KOPT-K1 (cell line): ENCODE results near the gene HCFC1.

Experiments used
- H3K27ac ChIP-seq: fragments of 200-600 bp; sonication (generic); 2 replicates; pipeline ENCODE4 v1.5.1; 2016; ENCODE audit warnings: antibody characterized with exemption, mild to moderate bottlenecking, low read depth, low read length; ENCODE audit not compliant: poor library complexity, severe bottlenecking
- H3K36me3 ChIP-seq: fragments of 200-600 bp; sonication (generic); 2 replicates; pipeline ENCODE4 v1.5.1; 2017; ENCODE audit warnings: antibody characterized with exemption, mild to moderate bottlenecking, low read length, moderate library complexity; ENCODE audit not compliant: insufficient read depth
- H3K9me3 ChIP-seq: fragments of 200-600 bp; sonication (generic); 2 replicates; pipeline ENCODE4 v1.5.1; 2017; ENCODE audit warnings: antibody characterized with exemption, low read length, mild to moderate bottlenecking; ENCODE audit not compliant: insufficient read depth, poor library complexity, severe bottlenecking

The HCFC1 gene

DNA sequence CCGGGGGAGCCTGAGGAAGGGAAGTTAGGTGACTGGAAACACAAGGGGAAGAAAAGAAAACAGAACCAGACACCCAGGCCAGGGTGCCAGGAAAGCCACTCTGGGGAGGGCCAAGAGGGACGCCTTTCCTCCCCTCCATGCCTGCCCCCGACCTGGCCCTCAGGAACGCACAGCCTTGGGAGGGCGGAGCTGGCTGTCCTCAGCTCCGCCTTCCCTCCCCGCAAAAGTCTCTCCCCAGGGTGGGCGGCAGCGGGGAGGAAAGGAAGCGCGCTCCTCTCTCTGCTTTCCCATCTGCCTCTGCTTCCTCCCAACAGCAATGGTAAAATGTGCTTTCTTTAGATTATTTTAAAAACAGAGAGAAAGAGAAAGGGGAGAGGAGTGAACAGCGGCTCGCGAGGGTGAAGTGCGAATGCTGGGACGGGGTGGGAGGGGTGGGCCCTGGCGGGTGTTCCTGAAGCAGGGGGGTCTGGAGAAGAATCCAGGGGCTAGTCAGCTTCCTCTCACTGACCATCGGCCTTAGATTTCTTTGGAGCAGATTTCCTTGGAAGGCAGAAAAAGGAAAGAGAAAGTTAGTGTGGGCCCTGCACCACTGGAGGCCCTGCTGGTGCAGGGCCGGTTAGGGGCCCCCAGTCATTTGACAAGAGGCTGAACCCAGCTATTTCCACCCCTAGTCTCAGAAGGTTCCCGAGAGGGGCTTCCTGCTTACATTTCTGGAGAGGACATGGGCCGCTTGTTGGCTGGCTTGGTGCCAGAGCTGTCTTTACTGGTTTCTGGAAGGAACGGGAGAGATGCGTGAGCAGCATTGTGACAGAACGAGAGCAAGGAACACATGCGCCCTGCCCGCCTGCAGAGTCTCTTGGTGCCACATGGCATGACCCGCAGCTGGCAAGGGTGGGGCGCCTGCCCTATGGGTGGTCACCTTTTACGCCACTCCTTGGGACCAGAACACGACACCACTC is 22.5 kb downstream of the HCFC1 start:
- Histone ChIP-seq H3K27ac (peak overlapping the region; percentile 61), H3K36me3 (peaks cover 80% of the 10 kb centered on the region)

DNA sequence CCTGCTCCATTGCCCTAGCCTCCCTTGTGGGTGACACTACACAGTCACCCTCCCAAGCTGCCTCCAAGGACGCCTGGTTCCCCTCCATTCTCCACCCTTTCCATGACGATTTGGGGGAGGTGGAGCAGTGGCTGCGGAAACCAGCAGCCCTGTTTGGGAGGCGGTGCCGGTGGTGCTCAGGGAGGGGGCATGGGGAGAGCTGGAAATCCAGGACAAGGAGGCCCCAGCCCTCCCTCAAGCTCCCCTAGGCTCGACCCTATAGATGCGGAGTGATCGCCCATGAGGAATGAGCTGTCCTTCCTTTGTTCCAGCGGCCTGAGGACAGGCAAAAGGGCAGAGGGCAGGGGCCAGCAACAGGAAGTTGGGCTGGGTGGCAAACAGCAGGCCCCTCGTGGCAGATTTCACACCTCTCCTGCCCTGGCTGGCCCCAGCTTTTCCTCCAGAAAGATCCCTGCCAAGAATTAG is 23.6 kb downstream of the HCFC1 start:
- H3K36me3 ChIP-seq, result peaks cover 69% of the 10 kb centered on the region
- H3K9me3 ChIP-seq, result no peaks in the 10 kb centered on the region
- peak overlapping the region; percentile 61 for H3K27ac ChIP-seq

More for the DNA sequence above, 22.5 kb downstream of the HCFC1 start:
- no peaks in the 10 kb centered on the region for H3K9me3 ChIP-seq

DNA sequence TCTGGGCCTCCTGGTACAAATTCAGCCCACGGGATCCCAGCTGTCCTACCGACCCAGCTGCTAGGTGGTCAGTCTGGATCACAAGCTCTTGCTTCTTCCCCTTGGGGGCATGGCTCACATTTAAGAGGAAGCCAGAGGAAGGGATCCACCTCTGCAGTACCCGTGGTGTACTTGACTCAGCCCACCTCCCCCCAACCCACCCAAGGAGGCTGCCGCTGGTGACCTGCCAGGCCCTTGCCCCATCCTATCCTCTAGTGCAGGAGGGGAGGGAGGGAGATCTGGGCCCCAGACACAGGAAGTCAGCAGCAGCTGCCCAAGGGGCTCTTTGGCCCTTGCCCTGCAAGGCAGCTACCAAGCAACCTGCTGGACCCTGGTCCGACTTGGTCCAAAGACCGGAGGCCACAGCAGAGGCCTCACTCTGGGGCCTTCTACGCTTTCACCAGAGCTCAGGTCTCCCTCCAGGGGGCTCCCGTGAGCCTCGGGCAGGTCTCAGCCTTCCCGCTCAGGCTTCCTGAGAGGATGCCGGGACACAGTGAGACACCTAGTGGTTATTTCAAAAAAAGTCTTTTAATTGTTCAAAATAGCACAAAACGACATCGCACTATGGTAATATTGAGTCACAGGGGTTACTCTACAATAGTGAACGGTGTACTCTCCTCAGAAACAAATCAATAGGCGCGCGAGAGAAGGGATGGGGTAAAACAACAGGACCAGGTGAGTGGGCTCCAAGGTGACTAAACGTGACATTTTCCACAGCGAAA is 24.4 kb downstream of the HCFC1 start:
- H3K9me3 ChIP-seq, result no peaks in the 10 kb centered on the region
- peak overlapping the region; percentile 61 for H3K27ac ChIP-seq

DNA sequence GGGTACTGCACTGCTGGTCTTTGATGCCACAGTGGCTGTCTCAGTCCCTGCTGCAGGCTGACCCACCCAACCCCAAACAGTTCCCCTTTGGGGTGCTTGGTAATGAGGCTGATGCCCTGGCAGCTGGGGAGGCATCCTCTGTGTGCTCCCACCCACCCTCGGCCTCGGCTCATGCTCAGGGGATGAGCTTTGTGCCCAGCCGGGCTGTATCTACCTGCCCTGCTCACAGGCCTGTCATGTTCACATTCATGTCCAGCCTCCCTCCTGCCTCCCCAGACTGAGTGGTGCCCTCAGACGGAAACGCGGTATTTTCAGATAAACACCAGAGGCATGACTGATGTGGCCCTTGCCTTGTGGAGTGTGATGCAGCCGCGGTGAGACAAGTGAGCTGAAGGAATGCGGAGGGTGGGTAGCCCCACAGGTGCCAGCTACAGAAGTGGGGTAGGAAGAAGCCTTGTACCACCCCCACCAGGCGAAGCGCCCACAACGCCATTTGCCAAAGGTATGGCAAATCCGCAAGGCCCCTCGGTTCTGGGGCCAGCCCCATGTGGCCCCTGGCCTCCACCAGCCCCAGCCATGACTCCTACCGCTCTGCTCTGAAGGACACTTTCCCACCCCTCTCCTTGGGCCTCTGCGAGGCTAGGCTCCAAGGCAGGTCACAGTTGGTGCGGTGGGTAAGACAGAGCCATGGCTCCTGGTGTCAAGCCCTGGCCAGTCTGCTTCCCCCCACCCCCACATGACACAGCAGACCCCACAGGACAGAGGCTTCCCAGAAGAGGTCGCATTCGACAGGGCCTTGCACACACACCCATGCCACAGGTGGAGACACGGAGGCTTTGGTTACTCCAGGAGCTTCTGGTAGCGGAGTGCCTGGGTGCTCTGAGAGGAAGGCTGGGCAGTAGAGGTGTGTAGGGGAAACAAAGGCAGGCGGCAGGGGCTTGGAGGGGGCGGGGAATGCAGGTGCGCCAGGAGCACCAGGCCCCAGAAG is 25.4 kb downstream of the HCFC1 start:
- no peaks in the 10 kb centered on the region for H3K9me3 ChIP-seq
- peaks cover 52% of the 10 kb centered on the region for H3K36me3 ChIP-seq
- peak overlapping the region; percentile 6 for H3K27ac ChIP-seq

More for the DNA sequence above, 24.4 kb downstream of the HCFC1 start:
- H3K36me3 ChIP-seq, result peaks cover 61% of the 10 kb centered on the region

DNA sequence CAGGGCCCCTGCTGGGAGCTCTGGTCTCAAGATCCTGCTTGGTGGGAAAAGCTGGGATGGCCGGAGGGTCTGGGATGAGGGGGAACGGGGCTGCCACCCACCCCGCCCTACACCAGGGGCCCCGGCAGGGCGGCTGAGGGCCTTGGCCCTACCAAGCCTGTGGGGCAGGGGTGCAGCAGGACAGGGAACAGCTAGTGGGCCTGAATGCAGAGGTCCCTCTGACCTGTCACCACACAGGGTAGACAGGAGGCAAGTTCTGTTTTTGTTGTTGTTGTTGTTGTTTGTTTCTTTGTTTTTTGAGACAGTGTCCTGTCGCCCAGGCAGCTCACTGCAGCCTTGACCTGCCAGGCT is 26.8 kb downstream of the HCFC1 start:
- no peaks in the 10 kb centered on the region for H3K9me3 ChIP-seq
- peaks cover 37% of the 10 kb centered on the region; the same call in 1 of the 2 replicates for H3K36me3 ChIP-seq
- H3K27ac ChIP-seq, result peak overlapping the region; percentile 69

DNA sequence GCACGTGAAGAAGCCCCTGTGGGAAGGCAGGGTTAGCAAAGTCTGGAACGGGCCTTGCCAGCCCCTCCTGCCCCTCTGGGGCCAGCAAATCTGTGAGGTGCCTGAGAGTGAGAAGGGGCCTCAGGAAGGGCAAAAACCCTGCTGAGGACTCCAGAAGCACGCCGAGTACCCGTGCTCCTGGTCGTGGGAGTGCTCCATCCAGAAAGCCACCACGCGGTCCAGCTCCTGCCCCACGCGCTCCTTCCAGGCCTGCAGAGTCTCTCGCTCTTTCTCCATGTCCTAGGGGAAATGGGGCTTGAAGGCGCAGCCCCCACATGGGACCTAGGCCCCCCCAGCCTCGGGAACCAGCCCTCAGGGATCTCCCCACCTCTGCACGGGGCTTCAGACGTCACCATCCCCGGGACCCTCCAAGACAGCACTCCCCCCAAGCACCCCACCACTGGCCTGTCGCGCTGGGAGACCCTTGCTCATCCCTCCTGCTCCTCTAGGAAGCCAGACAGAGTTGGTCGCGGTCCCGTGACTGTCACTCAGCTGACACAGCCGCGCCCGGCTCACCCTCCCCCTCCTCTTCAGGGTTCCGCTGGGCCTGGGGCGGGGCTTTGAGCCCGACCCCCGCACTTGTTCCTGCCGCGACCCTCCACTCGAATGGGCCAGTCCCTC is 27.3 kb downstream of the HCFC1 start, which contains the start of gene RENBP:
TSS of gene RENBP (minus strand) at position 504 of the 660 bp plus-strand sequence. CDS start at position 471, 33 bp downstream.
- Histone ChIP-seq H3K36me3 (peaks cover 32% of the 10 kb centered on the region; the same call in 1 of the 2 replicates), H3K27ac (peak within 1 kb of the TSS; percentile 69), H3K9me3 (no peaks in the 10 kb centered on the region)

DNA sequence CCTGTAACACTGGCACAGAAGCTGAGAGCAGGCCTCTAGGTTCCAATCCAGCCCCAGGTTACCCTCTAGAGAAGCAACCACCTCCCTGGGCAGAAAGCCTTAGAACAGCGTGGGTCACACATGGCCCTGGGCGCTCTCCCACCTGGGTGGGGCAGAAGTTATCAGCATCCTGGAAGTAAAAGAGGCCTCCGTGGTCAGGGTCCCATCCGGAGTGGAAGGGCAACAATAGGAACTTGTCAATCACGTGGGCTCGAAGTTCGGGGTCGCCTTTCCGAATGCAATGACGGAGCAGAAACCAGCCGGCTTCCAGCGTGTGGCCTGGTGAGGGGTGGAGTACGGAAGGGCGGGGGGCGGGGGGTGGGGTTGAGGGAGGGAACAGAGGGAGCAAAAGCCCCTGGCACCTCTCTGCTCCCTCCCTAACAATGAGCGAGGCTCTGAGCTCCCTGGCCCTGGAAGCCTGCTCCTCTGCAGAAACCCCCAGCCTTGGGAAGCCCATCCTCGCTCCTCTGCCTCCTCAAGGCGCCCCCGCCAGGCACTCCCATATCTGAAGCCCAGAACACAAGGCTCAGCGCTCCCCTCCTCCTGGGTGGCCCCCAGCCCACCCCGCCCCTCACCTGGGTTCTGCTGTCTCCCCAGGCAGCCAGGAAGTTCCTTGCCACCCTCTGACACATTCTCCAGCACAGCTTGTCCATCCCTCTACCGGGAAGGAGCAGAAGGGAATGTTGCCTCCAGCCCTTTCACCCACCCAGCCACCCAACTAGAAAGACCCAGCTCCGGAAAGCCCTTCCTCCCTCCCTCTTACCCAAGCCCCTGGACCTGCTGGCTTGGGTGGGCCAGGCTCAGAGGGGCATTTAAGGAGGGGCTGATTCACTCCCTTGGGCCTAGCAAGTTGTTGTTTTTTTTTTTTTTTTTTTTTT is 30.0 kb downstream of the HCFC1 start:
- Histone ChIP-seq H3K27ac (peak overlapping the region; percentile 67), H3K36me3 (peaks cover 9% of the 10 kb centered on the region; the same call in 1 of the 2 replicates), H3K9me3 (no peaks in the 10 kb centered on the region)

DNA sequence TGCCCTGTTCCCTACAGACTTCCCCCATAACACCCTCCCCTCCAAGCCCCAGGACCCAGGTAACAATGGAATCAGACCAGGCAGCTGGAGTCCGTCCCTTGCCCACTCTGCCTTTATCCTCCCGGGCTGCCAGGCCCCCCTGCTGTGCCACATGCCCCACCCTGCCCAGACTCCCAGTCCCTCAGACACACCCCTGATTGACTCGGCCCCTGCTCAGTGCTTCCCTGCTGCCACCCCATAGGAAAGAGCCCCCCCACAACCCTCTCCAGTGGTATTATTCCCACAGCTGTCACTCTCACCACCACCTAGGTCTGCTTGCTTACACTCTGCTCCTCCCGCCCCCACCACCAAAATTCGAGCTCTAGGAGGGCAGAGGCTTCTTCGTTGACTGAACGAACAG is 32.0 kb downstream of the HCFC1 start:
- no peaks in the 10 kb centered on the region for H3K9me3 ChIP-seq
- H3K27ac ChIP-seq, result peak overlapping the region; percentile 42
- H3K36me3 ChIP-seq, result no peaks in the 10 kb centered on the region

DNA sequence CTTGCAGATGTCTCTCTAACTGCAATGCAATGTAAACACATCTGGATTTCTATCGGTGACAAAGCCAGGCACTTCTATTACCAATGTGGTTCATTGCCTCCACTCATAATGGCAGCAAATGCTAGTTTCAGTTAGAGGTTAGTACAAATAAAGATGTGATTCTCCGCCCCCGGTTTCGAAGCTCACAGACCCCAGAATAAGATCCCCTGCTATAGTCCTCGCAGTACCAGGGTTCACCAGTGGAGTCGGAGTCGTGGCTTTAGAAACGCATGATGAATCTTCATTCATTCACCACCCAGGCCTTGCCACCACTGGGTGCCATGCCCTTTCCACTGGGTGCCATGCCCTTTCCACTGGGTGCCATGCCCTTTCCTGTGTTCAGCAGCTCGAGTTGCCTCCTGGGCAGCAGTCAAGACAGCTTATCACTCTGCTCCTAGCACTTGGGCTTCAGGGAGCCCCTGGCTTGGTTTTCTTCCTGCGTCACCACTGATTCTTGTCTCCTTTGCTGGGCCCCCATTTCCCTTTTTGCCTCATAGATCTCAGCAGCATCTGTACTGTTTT is 33.3 kb downstream of the HCFC1 start:
- Histone ChIP-seq H3K27ac (peak overlapping the region; percentile 69), H3K9me3 (no peaks in the 10 kb centered on the region), H3K36me3 (peaks cover under 1% of the 10 kb centered on the region; the same call in 1 of the 2 replicates)

DNA sequence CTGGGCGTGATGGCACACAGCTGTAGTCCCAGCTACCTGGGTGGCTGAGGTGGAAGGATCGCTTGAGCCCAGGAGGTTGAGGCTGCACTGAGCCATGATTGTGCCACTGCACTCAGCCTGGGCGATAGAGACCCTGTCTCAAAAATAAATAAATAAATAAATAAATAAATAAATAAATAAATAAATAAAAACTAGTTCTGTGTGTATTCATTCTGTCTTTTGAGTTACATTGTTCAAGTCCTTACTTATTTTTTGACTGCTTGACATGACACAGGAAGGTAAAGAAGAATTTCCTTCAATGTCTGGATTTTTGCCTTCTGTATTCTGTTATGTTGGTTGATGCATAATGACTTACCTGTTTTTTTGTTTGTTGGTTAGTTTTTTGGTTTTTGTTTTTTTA is 34.6 kb downstream of the HCFC1 start:
- no peaks in the 10 kb centered on the region for H3K9me3 ChIP-seq
- no peak overlapping the region for H3K27ac ChIP-seq
- peaks cover 13% of the 10 kb centered on the region for H3K36me3 ChIP-seq

DNA sequence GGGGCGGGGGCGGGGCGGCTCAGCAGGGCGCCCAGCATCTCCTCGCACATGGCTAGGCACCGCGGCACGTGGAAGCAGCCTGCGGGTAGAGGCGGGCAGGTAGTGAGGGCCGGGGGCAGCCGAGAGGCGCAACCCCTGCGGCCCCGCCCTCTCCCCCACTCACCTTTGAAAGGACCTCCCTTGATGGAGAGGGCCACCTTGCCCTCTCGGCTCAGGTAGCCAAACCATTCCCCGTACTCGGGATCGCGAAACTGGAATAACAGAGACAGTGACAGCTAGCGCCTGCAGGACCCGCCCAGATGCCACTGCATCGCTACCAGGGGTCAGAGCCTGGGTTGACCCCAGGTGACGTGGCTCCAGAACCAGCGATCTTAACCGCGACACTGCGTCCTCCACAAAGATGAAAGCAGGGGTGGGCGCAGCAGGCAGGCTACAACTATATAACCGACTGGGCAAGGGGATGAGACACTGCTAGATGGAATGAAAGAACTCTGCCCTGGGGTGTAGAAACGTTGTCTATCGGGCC is 36.2 kb downstream of the HCFC1 start:
- Histone ChIP-seq H3K9me3 (no peaks in the 10 kb centered on the region), H3K27ac (peak overlapping the region; percentile 69)

DNA sequence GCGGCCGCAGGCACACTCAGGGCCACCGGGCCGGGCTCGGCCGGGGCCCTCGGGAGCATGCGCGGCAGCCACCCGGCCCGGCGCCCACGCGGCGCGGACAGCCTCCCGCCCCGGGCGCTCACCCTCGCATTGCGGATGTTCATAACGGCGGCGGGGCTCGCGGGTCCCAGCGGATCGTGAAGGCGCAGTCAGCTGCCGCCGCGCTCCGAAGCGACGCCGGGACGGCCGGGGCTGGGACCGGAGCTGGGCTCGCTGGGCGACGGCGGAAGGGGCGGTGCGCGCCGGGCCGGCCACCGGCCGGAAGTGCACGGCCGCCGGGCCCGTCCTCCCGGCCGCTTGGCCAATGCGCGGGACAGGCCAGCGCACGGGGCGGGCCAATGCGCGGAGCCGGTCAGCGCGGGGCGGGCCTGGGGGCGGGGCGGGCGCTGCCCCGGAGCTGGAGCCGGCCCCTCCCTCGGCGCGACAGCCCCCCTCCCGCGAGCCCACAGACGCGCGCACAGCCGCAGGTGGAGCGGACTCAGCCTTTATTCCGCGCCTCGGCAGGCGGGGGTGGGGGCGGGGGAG is 36.8 kb downstream of the HCFC1 start, which contains the start of gene NAA10:
TSS of gene NAA10 (minus strand) at position 276 of the 564 bp plus-strand sequence. CDS start at position 143, 133 bp downstream.
- Histone ChIP-seq H3K36me3 (peaks cover 32% of the 10 kb centered on the region), H3K27ac (peak within 1 kb of the TSS; percentile 86), H3K9me3 (no peaks in the 10 kb centered on the region)

More for the DNA sequence above, 36.2 kb downstream of the HCFC1 start:
- H3K36me3 ChIP-seq, result peaks cover 27% of the 10 kb centered on the region
